HL-60 (cell line): ENCODE measurements around the gene TMEM40.

Experiments
- GABPA ChIP-seq: IDR thresholded peaks from 2 replicates; pipeline ENCODE4 v1.6.1; 2012; ENCODE audit warnings: low read depth
- POLR2AphosphoS5 ChIP-seq: IDR thresholded peaks from 2 replicates; pipeline ENCODE4 v1.6.1; 2012; ENCODE audit warnings: low read depth
- TF ChIP-seq, protein P1 (sequence below): IDR thresholded peaks from one replicate; pipeline ENCODE4 v1.5.1; 2011; ENCODE audit warnings: low read length, control low read depth, inconsistent platforms; ENCODE audit not compliant: insufficient read depth

DNA sequence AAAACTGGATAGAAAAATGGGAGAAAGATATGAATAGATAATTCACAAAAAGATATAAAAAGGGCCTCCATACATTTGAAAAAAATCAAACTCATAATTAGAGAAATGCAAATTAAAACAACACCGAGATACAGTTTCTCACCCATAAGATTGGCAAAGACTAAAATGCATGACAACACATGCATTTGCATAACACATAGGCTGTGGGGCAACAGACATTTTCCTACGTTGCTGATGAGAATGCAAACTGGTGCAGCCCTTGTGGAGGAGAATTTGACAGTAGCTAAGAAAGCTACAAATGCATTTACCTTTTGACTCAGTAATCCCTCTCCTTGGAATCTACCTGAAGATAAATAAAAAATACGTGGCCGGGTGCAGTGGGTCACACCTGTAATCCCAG is 26.0 kb upstream of the TMEM40 start:
- TF ChIP-seq, protein P1, sequence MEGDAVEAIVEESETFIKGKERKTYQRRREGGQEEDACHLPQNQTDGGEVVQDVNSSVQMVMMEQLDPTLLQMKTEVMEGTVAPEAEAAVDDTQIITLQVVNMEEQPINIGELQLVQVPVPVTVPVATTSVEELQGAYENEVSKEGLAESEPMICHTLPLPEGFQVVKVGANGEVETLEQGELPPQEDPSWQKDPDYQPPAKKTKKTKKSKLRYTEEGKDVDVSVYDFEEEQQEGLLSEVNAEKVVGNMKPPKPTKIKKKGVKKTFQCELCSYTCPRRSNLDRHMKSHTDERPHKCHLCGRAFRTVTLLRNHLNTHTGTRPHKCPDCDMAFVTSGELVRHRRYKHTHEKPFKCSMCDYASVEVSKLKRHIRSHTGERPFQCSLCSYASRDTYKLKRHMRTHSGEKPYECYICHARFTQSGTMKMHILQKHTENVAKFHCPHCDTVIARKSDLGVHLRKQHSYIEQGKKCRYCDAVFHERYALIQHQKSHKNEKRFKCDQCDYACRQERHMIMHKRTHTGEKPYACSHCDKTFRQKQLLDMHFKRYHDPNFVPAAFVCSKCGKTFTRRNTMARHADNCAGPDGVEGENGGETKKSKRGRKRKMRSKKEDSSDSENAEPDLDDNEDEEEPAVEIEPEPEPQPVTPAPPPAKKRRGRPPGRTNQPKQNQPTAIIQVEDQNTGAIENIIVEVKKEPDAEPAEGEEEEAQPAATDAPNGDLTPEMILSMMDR: no peak
- no peak for TF ChIP-seq POLR2AphosphoS5
- TF ChIP-seq GABPA: no peak
